ENCODE measurements around the gene SUCLG2. TPM values are rescaled to one million over a fixed set of nuclear protein-coding genes. Genes with fewer than 3 reads are reported as not detected.
"Not testable (repeated sequence)": the region's sequence is repeated elsewhere in the genome, so short reads cannot be mapped to it uniquely, and the experiment has no call there.

Gene SUCLG2
- total and polyA plus RNA-seq, 9 of the 15 experiments (the other 6 are each of a cell fraction or from before 2014, with no cell fraction given): 10.1 to 41.4 (median 29.0) TPM

GRCh38 chr3:67587301-67587700 is 67.1 kb downstream of the SUCLG2 start:
- POLR2A ChIA-PET: no interaction called here
- Histone ChIP-seq H3K9me1 (ENCODE audit: control insufficient read depth, insufficient read depth, low read length) (no peaks in the 10 kb centered on the region), H3K27ac (ENCODE audit: extremely low read depth, low read depth, low read length) (no peak overlapping the region), H2AFZ (ENCODE audit: low read depth, low read length) (no peak overlapping the region), H3K4me2 (ENCODE audit: insufficient read depth, low read length) (no peak overlapping the region), H3K4me1 (replicated peaks in 1 of 2; ENCODE audit: control insufficient read depth in 2 of 2, insufficient read depth in 2 of 2, low read length in 2 of 2) (no peaks in the 10 kb centered on the region), H3K9me3 (replicated peaks; ENCODE audit: control insufficient read depth, insufficient read depth, low read depth, low read length) (no peaks in the 10 kb centered on the region), H3K27me3 (ENCODE audit: control insufficient read depth in 2 of 2, insufficient read depth in 2 of 2, low read length in 2 of 2) (no peaks in the 10 kb centered on the region), H3K4me3 (no peak overlapping the region), H3K9ac (ENCODE audit: insufficient read depth in 1 of 2, low read depth in 2 of 2, low read length in 2 of 2) (no peak overlapping the region), H3K36me3 (ENCODE audit: control insufficient read depth, insufficient read depth, low read length) (no peaks in the 10 kb centered on the region), H4K20me1 (replicated peaks; ENCODE audit: control insufficient read depth, insufficient read depth, low read length) (no peaks in the 10 kb centered on the region), H3K79me2 (ENCODE audit: control insufficient read depth, insufficient read depth, low read length) (no peaks in the 10 kb centered on the region; the same call in 2 of the 3 replicates)
- intact Hi-C loops (cut with micrococcal nuclease): no loop called here
- CTCF ChIA-PET (ENCODE audit: low intra/inter-chr PET ratio): no interaction called here
- no TSS peak for BruUV-seq (replicated peaks)
- TF ChIP-seq CTBP1 (IDR thresholded peaks at IDR 0.05; ENCODE audit: borderline replicate concordance) (no peak), ZNF431 (CRISPR knock-in tag; IDR thresholded peaks at IDR 0.05) (no peak), RHOXF2B (CRISPR knock-in tag; conservative IDR thresholded peaks at IDR 0.05) (no peak), HDAC8 (tag; IDR thresholded peaks at IDR 0.05) (no peak), CBX8 (IDR thresholded peaks at IDR 0.05; ENCODE audit: borderline replicate concordance, extremely low read depth, low read depth, low read length, poor library complexity, severe bottlenecking) (no peak), MIER1 (IDR thresholded peaks at IDR 0.05; ENCODE audit: low read depth) (no peak), ZNF77 (CRISPR knock-in tag; IDR thresholded peaks at IDR 0.05) (no peak)
- TF ChIP-seq, protein P1, sequence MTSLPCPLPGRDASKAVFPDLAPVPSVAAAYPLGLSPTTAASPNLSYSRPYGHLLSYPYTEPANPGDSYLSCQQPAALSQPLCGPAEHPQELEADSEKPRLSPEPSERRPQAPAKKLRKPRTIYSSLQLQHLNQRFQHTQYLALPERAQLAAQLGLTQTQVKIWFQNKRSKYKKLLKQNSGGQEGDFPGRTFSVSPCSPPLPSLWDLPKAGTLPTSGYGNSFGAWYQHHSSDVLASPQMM (CRISPR knock-in tag; IDR thresholded peaks at IDR 0.05): no peak
- in situ Hi-C loops (cut with MboI): no loop called here
- WGBS (ENCODE audit: insufficient coverage, low coverage, missing lambda C conversion rate): 96% methylated on average over 4 of the region's 4 CpGs
- ATAC-seq (no peak), DNase-seq (ENCODE audit: extremely low read depth in 1 of 4, low spot score in 3 of 4) (no peak), FAIRE-seq (no peak)

DNA sequence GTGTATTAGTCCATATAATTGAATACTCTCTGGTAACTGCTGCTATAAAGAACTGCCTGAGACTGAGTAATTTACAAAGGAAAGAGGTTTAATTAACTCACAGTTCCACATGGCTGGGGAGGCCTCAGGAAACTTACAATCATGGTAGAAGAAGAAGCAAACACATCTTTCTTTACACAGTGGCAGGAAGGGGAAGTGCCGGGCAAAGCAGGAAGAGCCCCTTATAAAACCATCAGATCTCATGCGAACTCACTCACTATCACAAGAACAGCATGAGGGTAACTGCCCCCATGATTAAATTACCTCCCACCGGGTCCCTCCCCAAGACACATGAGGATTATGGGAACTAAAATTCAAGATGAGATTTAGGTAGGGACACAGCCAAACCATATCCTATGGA is 69.8 kb downstream of the SUCLG2 start:
- not testable (repeated sequence) for H4K20me1 ChIP-seq (replicated peaks; ENCODE audit: control insufficient read depth, insufficient read depth, low read length)

More for the DNA sequence above, 69.8 kb downstream of the SUCLG2 start:
- H3K4me3 ChIP-seq; ATAC-seq; H2AFZ ChIP-seq (ENCODE audit: low read depth, low read length); H3K9ac ChIP-seq (ENCODE audit: insufficient read depth in 1 of 2, low read depth in 2 of 2, low read length in 2 of 2); in situ Hi-C loops (cut with MboI); H3K36me3 ChIP-seq (ENCODE audit: control insufficient read depth, insufficient read depth, low read length); FAIRE-seq; CTCF ChIA-PET (ENCODE audit: low intra/inter-chr PET ratio); H3K9me3 ChIP-seq (replicated peaks; ENCODE audit: control insufficient read depth, insufficient read depth, low read depth, low read length); intact Hi-C loops (cut with micrococcal nuclease); H3K79me2 ChIP-seq (ENCODE audit: control insufficient read depth, insufficient read depth, low read length); BruUV-seq (replicated peaks); H3K9me1 ChIP-seq (ENCODE audit: control insufficient read depth, insufficient read depth, low read length); H3K27me3 ChIP-seq (ENCODE audit: control insufficient read depth in 2 of 2, insufficient read depth in 2 of 2, low read length in 2 of 2); DNase-seq (ENCODE audit: extremely low read depth in 1 of 4, low spot score in 3 of 4); H3K4me1 ChIP-seq (replicated peaks in 1 of 2; ENCODE audit: control insufficient read depth in 2 of 2, insufficient read depth in 2 of 2, low read length in 2 of 2); H3K27ac ChIP-seq (ENCODE audit: extremely low read depth, low read depth, low read length); H3K4me2 ChIP-seq (ENCODE audit: insufficient read depth, low read length); POLR2A ChIA-PET: not testable (repeated sequence)
- WGBS (ENCODE audit: insufficient coverage, low coverage, missing lambda C conversion rate): 56% methylated on average over 3 of the region's 3 CpGs

Measured in K562 (cell line).